ENCODE data around the gene TCOF1. TPM values are rescaled to one million over a fixed set of nuclear protein-coding genes. Genes with fewer than 3 reads are reported as not detected.

Gene TCOF1
- total and polyA plus RNA-seq, 2 donors (not counting 3 experiments of a cell fraction or from before 2014, with no cell fraction given), result 11.2 to 52.0 TPM

GRCh38 chr5:150310246-150310645, 47.3 kb upstream of the TCOF1 start:
- FAIRE-seq (no peak), DNase-seq (ENCODE audit: low read depth, low spot score) (no peak)
- BruUV-seq (replicated peaks), result no TSS peak
- CTCF ChIA-PET, result interaction anchor here (1.8 kb wide), 1 partner anchor 23 kb away, joined by 3 read pairs; no protein-coding TSS in a partner anchor
- Histone ChIP-seq H3K9ac (replicated peaks; ENCODE audit: extremely low read depth, insufficient read depth, low read length) (no peak overlapping the region), H3K4me2 (ENCODE audit: insufficient read depth, low read length) (no peak overlapping the region), H3K4me1 (ENCODE audit: control insufficient read depth, extremely low read depth, insufficient read depth, low read length) (no peaks in the 10 kb centered on the region), H3K36me3 (ENCODE audit: control insufficient read depth in 2 of 2, extremely low read depth in 1 of 2, insufficient read depth in 2 of 2, low read length in 2 of 2) (no peaks in the 10 kb centered on the region), H3K27me3 (ENCODE audit: control insufficient read depth in 2 of 2, insufficient read depth in 2 of 2, low read length in 2 of 2) (peaks cover 4 to 9% of the 10 kb centered on the region in 2 experiments), H3K79me2 (ENCODE audit: control insufficient read depth, insufficient read depth, low read length) (no peaks in the 10 kb centered on the region), H3K9me3 (replicated peaks; ENCODE audit: control insufficient read depth, insufficient read depth, low read length) (no peaks in the 10 kb centered on the region), H3K27ac (ENCODE audit: insufficient read depth, low read depth, low read length) (no peak overlapping the region), H3K9me1 (replicated peaks; ENCODE audit: control insufficient read depth, extremely low read depth, insufficient read depth, low read length) (no peaks in the 10 kb centered on the region), H3K4me3 (replicated peaks in 1 of 3; ENCODE audit: insufficient read depth in 1 of 3, low read depth in 1 of 3, low read length in 3 of 3) (no peak overlapping the region), H2AFZ (ENCODE audit: low read depth, low read length) (no peak overlapping the region), H4K20me1 (replicated peaks; ENCODE audit: control insufficient read depth, extremely low read depth, insufficient read depth, low read length) (no peaks in the 10 kb centered on the region)
- POLR2A ChIA-PET, result no interaction called here
- TF ChIP-seq GATA2 (IDR thresholded peaks at IDR 0.05; ENCODE audit: insufficient read depth, insufficient read length, low read depth, low read length) (no peak), MAX (IDR thresholded peaks at IDR 0.05; ENCODE audit: insufficient read depth, insufficient read length) (no peak), CTCF (IDR thresholded peaks at IDR 0.05; ENCODE audit: extremely low read depth in 1 of 2, insufficient read depth in 1 of 2, low read depth in 1 of 2, low read length in 2 of 2) (no peak), POLR2A (IDR thresholded peaks at IDR 0.05; ENCODE audit: low read depth, low read length) (no peak), EZH2 (IDR thresholded peaks at IDR 0.05; ENCODE audit: borderline replicate concordance, low read depth, low read length, severe bottlenecking) (no peak), POLR2AphosphoS5 (IDR thresholded peaks at IDR 0.05; ENCODE audit: insufficient read depth, low read depth, low read length) (no peak), FOS (IDR thresholded peaks at IDR 0.05; ENCODE audit: borderline replicate concordance, insufficient read depth, low read length) (no peak), JUN (IDR thresholded peaks at IDR 0.05; ENCODE audit: borderline replicate concordance, insufficient read depth, insufficient read length, low read depth) (no peak), MYC (IDR thresholded peaks at IDR 0.05; ENCODE audit: low read depth, low read length) (no peak)
- intact Hi-C loops (cut with micrococcal nuclease) (no loop called here), dilution Hi-C loops (cut with MboI; ENCODE audit: extremely low pct_ligation_motif_present, low sequenced_read_pairs) (no loop called here)

Measured in endothelial cell of umbilical vein (primary cell).